PC-9 (cell line): ENCODE measurements around the gene MT1E. TPM values are rescaled to one million over a fixed set of nuclear protein-coding genes. Genes with fewer than 3 reads are reported as not detected.

Source experiments
- BruUV-seq: library from RNA; stranded (reverse); fragments of 400-500 nt; replicated peaks from 2 replicates; lab custom pipeline; 2021; lab: Mats Ljungman, UMichigan
- CTCF ChIA-PET: fragments of 300-600 bp; sonication (Branson Sonifier 250); formaldehyde crosslinking; loops from one replicate; lab custom pipeline; 2022; ENCODE audit warnings: antibody characterized with exemption; lab: Charles Lee
- POLR2A ChIA-PET: fragments of 300-600 bp; sonication (Branson Sonifier 250); formaldehyde crosslinking; loops from one replicate; lab custom pipeline; 2022; ENCODE audit warnings: antibody characterized with exemption; ENCODE audit not compliant: unreplicated experiment; lab: Charles Lee
- DNase-seq, 2 experiments: peaks; one replicate each; pipeline versions ENCODE4 v3.0.0 to v3.0.0-alpha.2; 2015 to 2022; ENCODE audit warnings: mixed read lengths in 1 of 2
- H2AFZ ChIP-seq: fragments of 200-600 bp; sonication (generic); 2 replicates; pipeline ENCODE4 v1.8.1; 2017; ENCODE audit warnings: antibody characterized with exemption
- H3F3A ChIP-seq: fragments of 200-600 bp; sonication (generic); 2 replicates; pipeline ENCODE4 v1.8.1; 2017; ENCODE audit warnings: antibody characterized with exemption, mild to moderate bottlenecking, low read depth; ENCODE audit not compliant: insufficient read depth
- H3K27ac ChIP-seq: fragments of 200-600 bp; sonication (generic); 2 replicates; pipeline ENCODE4 v1.6.1; 2016; ENCODE audit warnings: mixed run types
- H3K27me3 ChIP-seq: fragments of 200-600 bp; sonication (generic); 2 replicates; pipeline ENCODE4 v1.6.1; 2016; ENCODE audit warnings: low read depth, mixed run types; ENCODE audit not compliant: insufficient read depth
- H3K36me3 ChIP-seq: fragments of 200-600 bp; sonication (generic); 2 replicates; pipeline ENCODE4 v1.6.1; 2016; ENCODE audit warnings: low read depth, mixed run types
- H3K4me1 ChIP-seq: fragments of 200-600 bp; sonication (generic); replicated peaks from 2 replicates; pipeline ENCODE4 v1.6.1; 2016; ENCODE audit warnings: mixed run types; ENCODE audit not compliant: insufficient read depth
- H3K4me2 ChIP-seq: fragments of 200-600 bp; sonication (generic); 2 replicates; pipeline ENCODE4 v1.6.1; 2017; ENCODE audit warnings: mixed run types
- H3K4me3 ChIP-seq: fragments of 200-600 bp; sonication (generic); 2 replicates; pipeline ENCODE4 v1.6.1; 2016; ENCODE audit warnings: mixed run types
- H3K79me2 ChIP-seq: fragments of 200-600 bp; sonication (generic); 2 replicates; pipeline ENCODE4 v1.6.1; 2017; ENCODE audit warnings: low read depth, mixed run types
- H3K9me2 ChIP-seq: fragments of 200-600 bp; sonication (generic); 2 replicates; pipeline ENCODE4 v1.8.1; 2017; ENCODE audit warnings: mild to moderate bottlenecking; ENCODE audit not compliant: insufficient read depth
- H3K9me3 ChIP-seq: fragments of 200-600 bp; sonication (generic); 2 replicates; pipeline ENCODE4 v1.8.1; 2016; ENCODE audit warnings: low read depth; ENCODE audit not compliant: insufficient read depth
- H4K20me1 ChIP-seq: fragments of 200-600 bp; sonication (generic); 2 replicates; pipeline ENCODE4 v1.8.1; 2017; ENCODE audit not compliant: insufficient read depth
- CTCF ChIP-seq: fragments of 200-600 bp; sonication (generic); conservative IDR thresholded peaks from 2 replicates; pipeline ENCODE4 v1.6.1; 2017; ENCODE audit warnings: mixed run types, antibody characterized with exemption, mild to moderate bottlenecking, moderate library complexity
- EZH2 ChIP-seq: fragments of 200-600 bp; sonication (generic); IDR thresholded peaks from 2 replicates; pipeline ENCODE4 v1.8.0; 2017; ENCODE audit warnings: antibody characterized with exemption, low read depth
- intact Hi-C: fragments of 100-400 bp; cut with micrococcal nuclease; formaldehyde crosslinking; loops from one replicate; pipeline ENCODE4 v1.10.0; 2022; ENCODE audit not compliant: unreplicated experiment
- total RNA-seq: library from RNA; stranded (reverse); gene quantifications from 2 replicates; pipeline ENCODE4 v1.2.3, GENCODE V29; 2021

The MT1E gene
- total RNA-seq, 1 experiment from 2014 or later = 22.0 TPM

- CTCF ChIA-PET = no interaction called here
- Histone ChIP-seq H3K27ac (no peak overlapping the region), H3K9me2 (no peaks in the 10 kb centered on the region), H3K4me3 (no peak overlapping the region), H3K36me3 (no peaks in the 10 kb centered on the region), H2AFZ (no peak overlapping the region), H3F3A (peaks cover 8% of the 10 kb centered on the region; the same call in 1 of the 2 replicates), H4K20me1 (no peaks in the 10 kb centered on the region), H3K79me2 (no peaks in the 10 kb centered on the region), H3K27me3 (no peaks in the 10 kb centered on the region), H3K4me2 (no peak overlapping the region), H3K9me3 (no peaks in the 10 kb centered on the region), H3K4me1 (peaks cover 7% of the 10 kb centered on the region)
- no TSS peak for BruUV-seq
- no peak for TF ChIP-seq EZH2
- no peak for TF ChIP-seq CTCF
- intact Hi-C loops = no loop called here
- no peak for DNase-seq
- POLR2A ChIA-PET = no interaction called here
These were observed 4.6 kb downstream of the MT1E start for GRCh38 chr16:56630134-56630533.

GRCh38 chr16:56631197-56631596 lies 5.6 kb downstream of the MT1E start:
- Histone ChIP-seq H4K20me1 (no peaks in the 10 kb centered on the region), H3K4me3 (no peak overlapping the region), H3K4me1 (peaks cover 8% of the 10 kb centered on the region), H3K79me2 (no peaks in the 10 kb centered on the region), H2AFZ (no peak overlapping the region), H3K9me3 (no peaks in the 10 kb centered on the region), H3K9me2 (no peaks in the 10 kb centered on the region), H3K27me3 (no peaks in the 10 kb centered on the region), H3F3A (peaks cover 8% of the 10 kb centered on the region; the same call in 1 of the 2 replicates), H3K27ac (no peak overlapping the region), H3K36me3 (no peaks in the 10 kb centered on the region), H3K4me2 (no peak overlapping the region)
- no peak for DNase-seq
- BruUV-seq = no TSS peak
- ChIA-PET CTCF (no interaction called here), POLR2A (no interaction called here)
- TF ChIP-seq EZH2 = no peak
- no peak for TF ChIP-seq CTCF
- intact Hi-C loops = no loop called here

- Histone ChIP-seq H3K4me1 (peaks cover 11% of the 10 kb centered on the region), H4K20me1 (no peaks in the 10 kb centered on the region), H3K27ac (no peak overlapping the region), H3F3A (peaks cover 8% of the 10 kb centered on the region; the same call in 1 of the 2 replicates), H3K4me3 (no peak overlapping the region), H3K27me3 (no peaks in the 10 kb centered on the region), H3K9me2 (no peaks in the 10 kb centered on the region), H2AFZ (no peak overlapping the region), H3K36me3 (no peaks in the 10 kb centered on the region), H3K4me2 (no peak overlapping the region), H3K79me2 (no peaks in the 10 kb centered on the region), H3K9me3 (no peaks in the 10 kb centered on the region)
- no TSS peak for BruUV-seq
- CTCF ChIA-PET = no interaction called here
- POLR2A ChIA-PET = no interaction called here
- DNase-seq = no peak
- intact Hi-C loops = no loop called here
- TF ChIP-seq CTCF = no peak
- TF ChIP-seq EZH2 = no peak
These were observed 6.2 kb downstream of the MT1E start for GRCh38 chr16:56631832-56632155.
